ENCODE measurements around the gene THRB. TPM values are rescaled to one million over a fixed set of nuclear protein-coding genes. Genes with fewer than 3 reads are reported as not detected.

The THRB gene
- total RNA-seq, 6 experiments from 2014 or later: 14.5 to 29.5 (median 17.3) TPM

DNA sequence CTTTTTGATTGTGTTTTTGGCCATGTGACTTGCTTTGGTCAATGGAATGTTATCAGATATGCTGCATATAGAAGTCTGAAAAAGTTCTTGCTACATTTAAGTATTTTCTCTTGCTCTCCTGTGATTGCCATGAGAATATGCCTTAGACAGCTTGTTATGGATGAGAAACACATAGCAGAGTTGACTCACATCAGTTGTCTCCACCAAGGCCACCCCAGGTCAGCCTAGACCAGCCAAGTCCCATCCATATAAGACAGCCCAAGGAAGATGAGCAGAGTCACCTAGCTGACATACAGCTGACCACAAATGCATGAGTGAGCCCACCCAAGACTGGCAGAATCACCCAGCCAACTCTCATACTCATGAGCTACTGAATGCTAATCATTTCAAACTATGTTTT lies 153.0 kb downstream of the THRB start:
- intact Hi-C loops (cut with DNase I): no loop called here
- ATAC-seq (no peak), DNase-seq (no peak)
- no peak overlapping the region for H3K4me3 ChIP-seq
- TF ChIP-seq POLR2A (IDR thresholded peaks at IDR 0.05): no peak
- TF ChIP-seq, protein P1, sequence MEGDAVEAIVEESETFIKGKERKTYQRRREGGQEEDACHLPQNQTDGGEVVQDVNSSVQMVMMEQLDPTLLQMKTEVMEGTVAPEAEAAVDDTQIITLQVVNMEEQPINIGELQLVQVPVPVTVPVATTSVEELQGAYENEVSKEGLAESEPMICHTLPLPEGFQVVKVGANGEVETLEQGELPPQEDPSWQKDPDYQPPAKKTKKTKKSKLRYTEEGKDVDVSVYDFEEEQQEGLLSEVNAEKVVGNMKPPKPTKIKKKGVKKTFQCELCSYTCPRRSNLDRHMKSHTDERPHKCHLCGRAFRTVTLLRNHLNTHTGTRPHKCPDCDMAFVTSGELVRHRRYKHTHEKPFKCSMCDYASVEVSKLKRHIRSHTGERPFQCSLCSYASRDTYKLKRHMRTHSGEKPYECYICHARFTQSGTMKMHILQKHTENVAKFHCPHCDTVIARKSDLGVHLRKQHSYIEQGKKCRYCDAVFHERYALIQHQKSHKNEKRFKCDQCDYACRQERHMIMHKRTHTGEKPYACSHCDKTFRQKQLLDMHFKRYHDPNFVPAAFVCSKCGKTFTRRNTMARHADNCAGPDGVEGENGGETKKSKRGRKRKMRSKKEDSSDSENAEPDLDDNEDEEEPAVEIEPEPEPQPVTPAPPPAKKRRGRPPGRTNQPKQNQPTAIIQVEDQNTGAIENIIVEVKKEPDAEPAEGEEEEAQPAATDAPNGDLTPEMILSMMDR (IDR thresholded peaks at IDR 0.05): no peak
- no peak overlapping the region for H3K27ac ChIP-seq
- H3K27me3 ChIP-seq: no peaks in the 10 kb centered on the region
- H3K36me3 ChIP-seq: no peaks in the 10 kb centered on the region
- H3K4me1 ChIP-seq: peaks cover 0 to 52% (median 7%) of the 10 kb centered on the region in 4 donors
- no peaks in the 10 kb centered on the region for H3K9me3 ChIP-seq

DNA sequence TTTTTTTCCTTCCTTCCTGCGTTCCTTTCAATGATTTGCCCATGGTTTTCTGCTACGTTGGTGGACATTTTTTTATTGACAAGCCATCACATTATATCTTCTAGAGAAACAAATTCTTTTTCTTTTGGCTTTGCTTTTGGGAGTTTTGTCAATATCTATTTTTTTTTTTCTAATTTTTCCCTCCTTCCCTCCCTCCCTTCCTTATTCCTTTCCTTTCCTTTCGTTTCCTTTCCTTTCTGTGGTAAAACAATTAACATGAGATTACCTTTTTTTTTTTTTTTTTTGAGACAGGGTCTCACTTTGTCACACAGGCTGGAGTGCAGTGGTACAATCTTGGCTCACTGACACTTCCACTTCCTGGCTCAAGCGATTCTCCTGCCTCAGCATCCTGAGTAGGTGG lies 153.7 kb downstream of the THRB start:
- Histone ChIP-seq H3K36me3 (no peaks in the 10 kb centered on the region), H3K9me3 (no peaks in the 10 kb centered on the region), H3K27ac (no peak overlapping the region), H3K4me1 (peaks cover 0 to 52% (median 7%) of the 10 kb centered on the region in 4 donors), H3K4me3 (no peak overlapping the region), H3K27me3 (no peaks in the 10 kb centered on the region)
- WGBS (ENCODE audit: insufficient coverage, low coverage, low lambda C conversion rate, missing lambda C conversion rate): 72% methylated on average over 4 of the region's 4 CpGs
- intact Hi-C loops (cut with DNase I): no loop called here
- ATAC-seq (no peak), DNase-seq (no peak)
- TF ChIP-seq, protein P1 (IDR thresholded peaks at IDR 0.05): no peak
- no peak for TF ChIP-seq POLR2A (IDR thresholded peaks at IDR 0.05)

GRCh38 chr3:24340161-24340560 lies 154.5 kb downstream of the THRB start:
- no peaks in the 10 kb centered on the region for H3K27me3 ChIP-seq
- WGBS (ENCODE audit: insufficient coverage, low coverage, low lambda C conversion rate, missing lambda C conversion rate): 70% methylated on average over 1 of the region's 1 CpG
- H3K27ac ChIP-seq: no peak overlapping the region
- intact Hi-C loops (cut with DNase I): no loop called here
- no peak overlapping the region for H3K4me3 ChIP-seq
- no peaks in the 10 kb centered on the region for H3K36me3 ChIP-seq
- H3K9me3 ChIP-seq: no peaks in the 10 kb centered on the region
- ATAC-seq (no peak), DNase-seq (no peak)
- no peak for TF ChIP-seq POLR2A (IDR thresholded peaks at IDR 0.05)
- TF ChIP-seq, protein P1 (IDR thresholded peaks at IDR 0.05): no peak
- H3K4me1 ChIP-seq: peaks cover 0 to 48% (median 7%) of the 10 kb centered on the region in 4 donors

DNA sequence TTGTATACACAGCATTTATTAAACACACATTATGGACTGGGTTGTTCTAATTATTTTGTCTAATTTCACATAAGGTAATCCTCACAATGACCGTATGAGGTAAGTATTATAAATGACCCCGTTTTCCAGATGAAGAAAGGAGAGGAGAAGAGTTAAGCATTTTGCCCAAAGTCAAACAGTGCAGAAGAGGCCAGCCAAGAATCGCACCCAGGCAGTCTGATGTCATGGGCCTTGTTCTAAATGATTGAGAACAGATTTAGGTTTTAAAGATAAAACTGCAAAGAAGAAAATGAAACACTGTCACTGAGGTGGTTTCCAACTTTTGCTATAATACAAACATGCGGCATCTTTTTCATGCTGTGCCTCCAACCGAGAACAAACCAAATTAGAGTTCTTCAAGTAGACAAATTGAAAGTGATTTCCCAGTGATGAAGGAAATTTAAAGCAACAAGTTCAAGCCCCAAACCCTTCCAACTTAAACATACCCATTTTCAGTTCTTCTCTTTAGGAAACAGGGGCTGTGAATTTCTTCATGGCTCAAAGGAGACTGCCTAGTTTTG lies 155.3 kb downstream of the THRB start:
- TF ChIP-seq, protein P1 (IDR thresholded peaks at IDR 0.05): no peak
- TF ChIP-seq POLR2A (IDR thresholded peaks at IDR 0.05): no peak

More for the DNA sequence above, 155.3 kb downstream of the THRB start:
- Histone ChIP-seq H3K36me3 (no peaks in the 10 kb centered on the region), H3K4me1 (peaks cover 0 to 42% (median 5%) of the 10 kb centered on the region in 4 donors), H3K27ac (no peak overlapping the region), H3K27me3 (no peaks in the 10 kb centered on the region), H3K9me3 (no peaks in the 10 kb centered on the region), H3K4me3 (no peak overlapping the region)
- intact Hi-C loops (cut with DNase I): no loop called here
- ATAC-seq (peak in 3 of 4 donors; percentile 51 to 71 (median 60)), DNase-seq (no peak)
- 34% methylated on average over 5 of the region's 5 CpGs for whole genome bisulfite sequencing (ENCODE audit: insufficient coverage, low coverage, low lambda C conversion rate, missing lambda C conversion rate)
